Endothelial cell of umbilical vein (primary cell): ENCODE data around the gene ATAD1. TPM values are rescaled to one million over a fixed set of nuclear protein-coding genes. Genes with fewer than 3 reads are reported as not detected.

ENCODE experiments used
- BruUV-seq: library from RNA; stranded (reverse); fragments of 400-500 nt; replicated peaks from 2 replicates; lab custom pipeline; 2021; lab: Mats Ljungman, UMichigan
- CTCF ChIA-PET: fragments of 300-600, 350-600 bp; sonication (Branson Sonifier 250); formaldehyde crosslinking; loops from one replicate; lab custom pipeline; 2021; ENCODE audit warnings: antibody characterized with exemption, inconsistent platforms; lab: Charles Lee
- POLR2A ChIA-PET: fragments of 300-600, 350-600 bp; sonication (Branson Sonifier 250); formaldehyde crosslinking; loops from one replicate; lab custom pipeline; 2021; ENCODE audit warnings: antibody characterized with exemption, inconsistent platforms; lab: Charles Lee
- DNase-seq: peaks from one replicate; pipeline ENCODE4 v3.0.0-alpha.2; 2011; ENCODE audit warnings: low read depth, low spot score
- FAIRE-seq: peaks from 2 replicates; lab custom pipeline; 2011; peaks lifted over from hg19 to GRCh38; lab: Jason Lieb, UNC
- H2AFZ ChIP-seq: 2 replicates; pipeline ENCODE4 v1.6.0; 2012; ENCODE audit warnings: low read depth, low read length, control low read depth, inconsistent platforms
- H3K27ac ChIP-seq: 2 replicates; pipeline ENCODE4 v1.5.1; 2011; ENCODE audit warnings: low read depth, mild to moderate bottlenecking, control low read depth, low read length, moderate library complexity; ENCODE audit not compliant: insufficient read depth
- H3K27me3 ChIP-seq, 2 experiments: 2 replicates each; pipeline versions ENCODE4 v1.6.0 to v1.6.1; 2011; ENCODE audit warnings: low read length in 2 of 2, mixed read lengths in 1 of 2; ENCODE audit not compliant: control insufficient read depth in 2 of 2, insufficient read depth in 2 of 2
- H3K36me3 ChIP-seq, 2 experiments: 2 replicates in 1 of 2; 3 replicates in 1 of 2; pipeline ENCODE4 v1.5.1; 2011; ENCODE audit warnings: low read length in 2 of 2, mild to moderate bottlenecking in 1 of 2, moderate library complexity in 1 of 2; ENCODE audit not compliant: control insufficient read depth in 2 of 2, insufficient read depth in 2 of 2; ENCODE audit errors: extremely low read depth in 1 of 2
- H3K4me1 ChIP-seq: 3 replicates; pipeline ENCODE4 v1.5.1; 2011; ENCODE audit warnings: mild to moderate bottlenecking, low read length; ENCODE audit not compliant: control insufficient read depth, insufficient read depth; ENCODE audit errors: extremely low read depth
- H3K4me2 ChIP-seq: 2 replicates; pipeline ENCODE4 v1.6.1; 2011; ENCODE audit warnings: low read length, control low read depth, mixed read lengths; ENCODE audit not compliant: insufficient read depth
- H3K4me3 ChIP-seq, 3 experiments: fragments of 200-600 bp in 1 of 3; sonication (generic), shearing (Covaris generic) in 1 of 3; replicated peaks in 1 of 3; 2 replicates each; pipeline ENCODE4 v1.5.1; 2011 to 2016; ENCODE audit warnings: control low read depth in 3 of 3, low read length in 3 of 3, mild to moderate bottlenecking in 2 of 3, inconsistent platforms in 1 of 3, low read depth in 1 of 3, moderate library complexity in 1 of 3; ENCODE audit not compliant: insufficient read depth in 1 of 3
- H3K79me2 ChIP-seq: 2 replicates; pipeline ENCODE4 v1.6.0; 2012; ENCODE audit warnings: low read length, inconsistent platforms; ENCODE audit not compliant: control insufficient read depth, insufficient read depth
- H3K9ac ChIP-seq: replicated peaks from 2 replicates; pipeline ENCODE3; 2011; ENCODE audit warnings: low read length, control low read depth; ENCODE audit not compliant: insufficient read depth; ENCODE audit errors: extremely low read depth
- H3K9me1 ChIP-seq: replicated peaks from 3 replicates; pipeline ENCODE4 v1.6.0; 2011; ENCODE audit warnings: mild to moderate bottlenecking, low read length; ENCODE audit not compliant: control insufficient read depth, insufficient read depth; ENCODE audit errors: extremely low read depth
- H3K9me3 ChIP-seq: replicated peaks from 2 replicates; pipeline ENCODE4 v1.5.1; 2012; ENCODE audit warnings: low read length, inconsistent platforms; ENCODE audit not compliant: control insufficient read depth, insufficient read depth
- H4K20me1 ChIP-seq: replicated peaks from 2 replicates; pipeline ENCODE3; 2011; ENCODE audit warnings: mild to moderate bottlenecking, low read length; ENCODE audit not compliant: control insufficient read depth, insufficient read depth; ENCODE audit errors: extremely low read depth
- EZH2 ChIP-seq: IDR thresholded peaks from 2 replicates; pipeline ENCODE4 v1.6.1; 2012; ENCODE audit warnings: borderline replicate concordance, low read depth, mild to moderate bottlenecking, moderate library complexity, low read length, inconsistent platforms; ENCODE audit not compliant: severe bottlenecking
- FOS ChIP-seq: IDR thresholded peaks from 2 replicates; pipeline ENCODE4 v1.6.1; 2011; ENCODE audit warnings: mild to moderate bottlenecking, low read length, moderate library complexity, borderline replicate concordance; ENCODE audit not compliant: insufficient read depth
- GATA2 ChIP-seq: IDR thresholded peaks from 2 replicates; pipeline ENCODE4 v1.7.0; 2011; ENCODE audit warnings: low read depth, mild to moderate bottlenecking, moderate library complexity, mixed read lengths, low read length; ENCODE audit not compliant: insufficient read length, insufficient read depth
- JUN ChIP-seq: IDR thresholded peaks from 2 replicates; pipeline ENCODE4 v1.6.1; 2011; ENCODE audit warnings: borderline replicate concordance, low read depth; ENCODE audit not compliant: insufficient read length, insufficient read depth
- MAX ChIP-seq: IDR thresholded peaks from 2 replicates; pipeline ENCODE4 v1.6.1; 2011; ENCODE audit not compliant: insufficient read depth, insufficient read length
- MYC ChIP-seq: IDR thresholded peaks from one replicate; pipeline ENCODE4 v1.6.1; 2011; ENCODE audit warnings: mild to moderate bottlenecking, low read depth, low read length
- POLR2A ChIP-seq: IDR thresholded peaks from 2 replicates; pipeline ENCODE4 v1.6.1; 2012; ENCODE audit warnings: low read depth, mild to moderate bottlenecking, control low read depth, low read length
- POLR2AphosphoS5 ChIP-seq: IDR thresholded peaks from 2 replicates; pipeline ENCODE4 v1.6.1; 2012; ENCODE audit warnings: low read depth, mild to moderate bottlenecking, control low read depth, low read length, moderate library complexity; ENCODE audit not compliant: insufficient read depth
- dilution Hi-C: fragments of 300-500 bp; cut with MboI; formaldehyde crosslinking; loops from one replicate; pipeline ENCODE4 v1.15.0; 2019; ENCODE audit warnings: low sequenced_read_pairs; ENCODE audit not compliant: extremely low pct_ligation_motif_present
- intact Hi-C: fragments of 100-400 bp; cut with micrococcal nuclease; formaldehyde crosslinking; loops from one replicate; pipeline ENCODE4 v1.10.0; 2022
- polyA plus RNA-seq, 4 experiments: library from polyadenylated mRNA; depleted of rRNA in 3 of 4; stranded (reverse) in 3 of 4; unstranded in 1 of 4; fragments of >200 nt; gene quantifications; 2 replicates each; pipeline versions ENCODE4 v1.2.1 to v1.2.3, GENCODE V29; 2011 to 2012; ENCODE audit warnings: missing spikeins in 1 of 4
- total RNA-seq: library from RNA; stranded (reverse); gene quantifications from 2 replicates; pipeline ENCODE4 v1.2.3, GENCODE V29; 2021
- TF ChIP-seq, protein P1 (sequence below), 2 donors: IDR thresholded peaks; 1 replicate in 1 of 2; 2 replicates in 1 of 2; pipeline ENCODE4 v1.5.1; 2011; ENCODE audit warnings: low read length in 2 of 2, mild to moderate bottlenecking in 2 of 2, moderate library complexity in 2 of 2, control low read depth in 1 of 2, inconsistent platforms in 1 of 2, low read depth in 1 of 2; ENCODE audit not compliant: insufficient read depth in 1 of 2; ENCODE audit errors: extremely low read depth in 1 of 2

ATAD1 gene
- total and polyA plus RNA-seq, 2 donors (not counting 3 experiments of a cell fraction or from before 2014, with no cell fraction given): 5.2 to 25.8 TPM

- dilution Hi-C loops: no loop called here
- ChIA-PET CTCF (interaction anchor here (1.0 to 1.3 kb wide), 2 partner anchors 13 to 26 kb away, joined by 4 to 7 read pairs; no protein-coding TSS in a partner anchor), POLR2A (no interaction called here)
- peaks cover 11% of the 10 kb centered on the region in 2 experiments for H3K36me3 ChIP-seq
- no peak overlapping the region for H3K27ac ChIP-seq
- H3K79me2 ChIP-seq: no peaks in the 10 kb centered on the region
- no peak overlapping the region for H3K4me2 ChIP-seq
- no peaks in the 10 kb centered on the region for H4K20me1 ChIP-seq
- TF ChIP-seq MYC: no peak
- TF ChIP-seq FOS: no peak
- TF ChIP-seq, protein P1, sequence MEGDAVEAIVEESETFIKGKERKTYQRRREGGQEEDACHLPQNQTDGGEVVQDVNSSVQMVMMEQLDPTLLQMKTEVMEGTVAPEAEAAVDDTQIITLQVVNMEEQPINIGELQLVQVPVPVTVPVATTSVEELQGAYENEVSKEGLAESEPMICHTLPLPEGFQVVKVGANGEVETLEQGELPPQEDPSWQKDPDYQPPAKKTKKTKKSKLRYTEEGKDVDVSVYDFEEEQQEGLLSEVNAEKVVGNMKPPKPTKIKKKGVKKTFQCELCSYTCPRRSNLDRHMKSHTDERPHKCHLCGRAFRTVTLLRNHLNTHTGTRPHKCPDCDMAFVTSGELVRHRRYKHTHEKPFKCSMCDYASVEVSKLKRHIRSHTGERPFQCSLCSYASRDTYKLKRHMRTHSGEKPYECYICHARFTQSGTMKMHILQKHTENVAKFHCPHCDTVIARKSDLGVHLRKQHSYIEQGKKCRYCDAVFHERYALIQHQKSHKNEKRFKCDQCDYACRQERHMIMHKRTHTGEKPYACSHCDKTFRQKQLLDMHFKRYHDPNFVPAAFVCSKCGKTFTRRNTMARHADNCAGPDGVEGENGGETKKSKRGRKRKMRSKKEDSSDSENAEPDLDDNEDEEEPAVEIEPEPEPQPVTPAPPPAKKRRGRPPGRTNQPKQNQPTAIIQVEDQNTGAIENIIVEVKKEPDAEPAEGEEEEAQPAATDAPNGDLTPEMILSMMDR (IDR thresholded peaks at IDR 0.05; ENCODE audit: extremely low read depth in 1 of 2, insufficient read depth in 1 of 2, low read depth in 1 of 2, low read length in 2 of 2): no peak
- no peak for TF ChIP-seq GATA2
- no peak for TF ChIP-seq JUN
- TF ChIP-seq EZH2: no peak
- TF ChIP-seq POLR2A: no peak
- no peak for TF ChIP-seq POLR2AphosphoS5
- no peak for TF ChIP-seq MAX
- no peak overlapping the region for H3K9ac ChIP-seq
- H3K9me1 ChIP-seq: no peaks in the 10 kb centered on the region
- no TSS peak for BruUV-seq
- no peaks in the 10 kb centered on the region for H3K27me3 ChIP-seq
- no peaks in the 10 kb centered on the region for H3K4me1 ChIP-seq
- FAIRE-seq: no peak
- H3K9me3 ChIP-seq: no peaks in the 10 kb centered on the region
- DNase-seq: no peak
- intact Hi-C loops: no loop called here
- H2AFZ ChIP-seq: no peak overlapping the region
- no peak overlapping the region for H3K4me3 ChIP-seq
These were observed 71.1 kb downstream of the ATAD1 start for GRCh38 chr10:87746911-87747310.
